H1 (cell line): Measurements from ENCODE around the gene SORBS1. TPM values are rescaled to one million over a fixed set of nuclear protein-coding genes. Genes with fewer than 3 reads are reported as not detected.

ENCODE experiments used
- CTCF ChIA-PET: fragments of 300-600 bp; sonication (Branson Sonifier 250); formaldehyde crosslinking; loops from one replicate; lab custom pipeline; 2021; ENCODE audit not compliant: partially characterized antibody; lab: Charles Lee
- POLR2A ChIA-PET: fragments of 300-600 bp; sonication (Branson Sonifier 250); formaldehyde crosslinking; loops from one replicate; lab custom pipeline; 2021; ENCODE audit warnings: inconsistent platforms; ENCODE audit not compliant: partially characterized antibody; lab: Charles Lee
- DNase-seq, 2 experiments: peaks; one replicate each; pipeline versions ENCODE4 v3.0.0 to v3.0.0-alpha.2; 2010 to 2022; ENCODE audit warnings: low spot score in 2 of 2, low read depth in 1 of 2, mixed read lengths in 1 of 2
- FAIRE-seq: peaks from 2 replicates; lab custom pipeline; 2011; peaks lifted over from hg19 to GRCh38; lab: Jason Lieb, UNC
- H2AFZ ChIP-seq: 2 replicates; pipeline ENCODE4 v1.8.1; 2012; ENCODE audit warnings: low read length, inconsistent platforms
- H2AK5ac ChIP-seq: 2 replicates; pipeline ENCODE4 v1.6.1; 2013; ENCODE audit warnings: low read depth, low read length
- H2BK120ac ChIP-seq: replicated peaks from 2 replicates; pipeline ENCODE3; 2013; ENCODE audit warnings: low read depth, low read length, inconsistent platforms
- H2BK12ac ChIP-seq: 2 replicates; pipeline ENCODE4 v1.6.1; 2013; ENCODE audit warnings: low read depth, low read length
- H2BK15ac ChIP-seq: 2 replicates; pipeline ENCODE4 v1.6.1; 2013; ENCODE audit warnings: low read length
- H2BK20ac ChIP-seq: 2 replicates; pipeline ENCODE4 v1.6.1; 2013; ENCODE audit warnings: low read length
- H2BK5ac ChIP-seq: 2 replicates; pipeline ENCODE4 v1.6.1; 2013; ENCODE audit warnings: low read depth, low read length
- H3K14ac ChIP-seq: 2 replicates; pipeline ENCODE4 v1.6.1; 2013; ENCODE audit warnings: inconsistent platforms; ENCODE audit not compliant: insufficient read length
- H3K18ac ChIP-seq: 2 replicates; pipeline ENCODE4 v1.6.1; 2013; ENCODE audit warnings: low read length; ENCODE audit errors: extremely low read depth
- H3K23ac ChIP-seq: 2 replicates; pipeline ENCODE4 v1.6.1; 2013; ENCODE audit warnings: inconsistent platforms; ENCODE audit not compliant: insufficient read length
- H3K23me2 ChIP-seq: 2 replicates; pipeline ENCODE4 v1.6.1; 2013; ENCODE audit warnings: low read depth, low read length
- H3K27ac ChIP-seq: 2 replicates; pipeline ENCODE4 v1.6.1; 2011; ENCODE audit warnings: low read depth, low read length, inconsistent platforms
- H3K27me3 ChIP-seq, 4 experiments: replicated peaks in 1 of 4; 1 replicate in 1 of 4; 2 replicates in 3 of 4; pipeline versions ENCODE4 v1.6.1 to v1.8.1; 2011 to 2013; ENCODE audit warnings: low read length in 3 of 4, mild to moderate bottlenecking in 3 of 4, inconsistent platforms in 2 of 4, mixed read lengths in 2 of 4, moderate library complexity in 1 of 4; ENCODE audit not compliant: control insufficient read depth in 3 of 4, insufficient read depth in 3 of 4; ENCODE audit errors: extremely low read depth in 1 of 4
- H3K36me3 ChIP-seq, 4 experiments: 2 replicates each; pipeline versions ENCODE4 v1.6.1 to v1.8.1; 2011 to 2013; ENCODE audit warnings: mild to moderate bottlenecking in 4 of 4, low read length in 3 of 4, moderate library complexity in 2 of 4, control low read depth in 1 of 4, inconsistent platforms in 1 of 4; ENCODE audit not compliant: insufficient read depth in 4 of 4, control insufficient read depth in 2 of 4
- H3K4ac ChIP-seq: replicated peaks from 2 replicates; pipeline ENCODE3; 2013; ENCODE audit warnings: low read length, low read depth, mixed read lengths, inconsistent platforms; ENCODE audit not compliant: insufficient read length
- H3K4me1 ChIP-seq, 4 experiments: replicated peaks in 1 of 4; 1 replicate in 1 of 4; 2 replicates in 3 of 4; pipeline versions ENCODE4 v1.6.1 to v1.8.1; 2011 to 2013; ENCODE audit warnings: low read length in 3 of 4, inconsistent platforms in 2 of 4, mixed read lengths in 1 of 4; ENCODE audit not compliant: insufficient read depth in 4 of 4, control insufficient read depth in 3 of 4
- H3K4me2 ChIP-seq, 2 experiments: 2 replicates each; pipeline versions ENCODE4 v1.6.1 to v1.8.1; 2011 to 2013; ENCODE audit warnings: low read depth in 2 of 2, low read length in 2 of 2, control low read depth in 1 of 2, inconsistent platforms in 1 of 2, mild to moderate bottlenecking in 1 of 2; ENCODE audit not compliant: insufficient read depth in 1 of 2
- H3K4me3 ChIP-seq, 4 experiments: fragments of 200-600, 300-600 bp in 1 of 4; sonication (generic), shearing (Covaris generic), sonication (Bioruptor Twin) in 1 of 4; 2 replicates each; pipeline versions ENCODE4 v1.5.1 to v1.8.1; 2011 to 2016; ENCODE audit warnings: low read length in 4 of 4, low read depth in 3 of 4, control low read depth in 2 of 4, inconsistent platforms in 2 of 4, mild to moderate bottlenecking in 2 of 4, mixed read lengths in 1 of 4, moderate library complexity in 1 of 4; ENCODE audit not compliant: insufficient read depth in 2 of 4; ENCODE audit errors: extremely low read depth in 1 of 4
- H3K56ac ChIP-seq: replicated peaks from 2 replicates; pipeline ENCODE3; 2013; ENCODE audit warnings: low read depth, mild to moderate bottlenecking, mixed read lengths, low read length, inconsistent platforms; ENCODE audit not compliant: insufficient read length
- H3K79me1 ChIP-seq: 2 replicates; pipeline ENCODE4 v1.6.1; 2013; ENCODE audit warnings: low read depth, low read length, control low read depth
- H3K79me2 ChIP-seq, 2 experiments: 2 replicates each; pipeline versions ENCODE4 v1.6.1 to v1.8.1; 2012 to 2013; ENCODE audit warnings: low read length in 2 of 2, mild to moderate bottlenecking in 2 of 2, inconsistent platforms in 1 of 2; ENCODE audit not compliant: insufficient read depth in 2 of 2, control insufficient read depth in 1 of 2
- H3K9ac ChIP-seq, 4 experiments: replicated peaks in 1 of 4; 1 replicate in 1 of 4; 2 replicates in 3 of 4; pipeline versions ENCODE4 v1.6.1 to v1.8.1; 2011 to 2013; ENCODE audit warnings: low read depth in 3 of 4, low read length in 3 of 4, control low read depth in 2 of 4, mild to moderate bottlenecking in 2 of 4, moderate library complexity in 2 of 4, inconsistent platforms in 1 of 4; ENCODE audit errors: extremely low read depth in 1 of 4
- H3K9me3 ChIP-seq, 2 experiments: 2 replicates each; pipeline versions ENCODE4 v1.6.1 to v1.8.1; 2012 to 2013; ENCODE audit warnings: mild to moderate bottlenecking in 2 of 2, moderate library complexity in 2 of 2, control low read depth in 1 of 2, inconsistent platforms in 1 of 2, low read depth in 1 of 2, low read length in 1 of 2, mixed read lengths in 1 of 2; ENCODE audit not compliant: insufficient read depth in 2 of 2
- H4K20me1 ChIP-seq, 2 experiments: replicated peaks in 1 of 2; 2 replicates each; pipeline versions ENCODE3 to v1.8.1; 2011 to 2013; ENCODE audit warnings: inconsistent platforms in 2 of 2, low read length in 2 of 2, mild to moderate bottlenecking in 1 of 2; ENCODE audit not compliant: insufficient read depth in 2 of 2, control insufficient read depth in 1 of 2
- H4K5ac ChIP-seq: 2 replicates; pipeline ENCODE4 v1.6.1; 2013; ENCODE audit warnings: low read length, low read depth, mixed read lengths, inconsistent platforms; ENCODE audit not compliant: insufficient read length
- H4K8ac ChIP-seq: 2 replicates; pipeline ENCODE4 v1.8.0; 2013; ENCODE audit warnings: mild to moderate bottlenecking, moderate library complexity, low read length, inconsistent platforms; ENCODE audit not compliant: insufficient read depth; ENCODE audit errors: extremely low read depth
- H4K91ac ChIP-seq: replicated peaks from 2 replicates; pipeline ENCODE3; 2013; ENCODE audit warnings: low read length, mixed read lengths, inconsistent platforms; ENCODE audit not compliant: insufficient read length
- E2F6 ChIP-seq: IDR thresholded peaks from 2 replicates; pipeline ENCODE4 v1.6.1; 2012; ENCODE audit warnings: inconsistent platforms
- SUZ12 ChIP-seq: fragments of 200-600 bp; sonication (generic); IDR thresholded peaks from 2 replicates; pipeline ENCODE4 v1.6.1; 2012; ENCODE audit warnings: mild to moderate bottlenecking, inconsistent platforms, low read length, moderate library complexity, mixed read lengths
- TAF1 ChIP-seq: IDR thresholded peaks from 2 replicates; pipeline ENCODE4 v1.6.1; 2011; ENCODE audit warnings: mild to moderate bottlenecking, low read depth, low read length
- WGBS, 2 experiments: shearing (Covaris generic) in 1 of 2; methylation state at CpG; one replicate each; pipeline versions ENCODE4 v1.1.6 to v1.1.7; 2013 to 2015; ENCODE audit warnings: low lambda C conversion rate in 2 of 2, mixed read lengths in 2 of 2, inconsistent platforms in 1 of 2, low coverage in 1 of 2, missing lambda C conversion rate in 1 of 2; ENCODE audit not compliant: insufficient replicate concordance in 2 of 2, insufficient coverage in 1 of 2, insufficient read length in 1 of 2; ENCODE audit errors: extremely low coverage in 1 of 2, missing lambda C conversion rate in 1 of 2; 5-methylcytosine and 5-hydroxymethylcytosine counted together
- polyA plus RNA-seq, 7 experiments: library from polyadenylated mRNA; depleted of rRNA in 3 of 7; stranded (reverse) in 5 of 7; unstranded in 2 of 7; fragments of >200 nt in 5 of 7; fragments of 200-250 nt in 2 of 7; gene quantifications; 1 replicate in 5 of 7; 2 replicates in 1 of 7; 4 replicates in 1 of 7; pipeline versions ENCODE4 v1.2.1 to v1.2.3, GENCODE V29; 2011 to 2013; ENCODE audit warnings: missing spikeins in 2 of 7, mixed read lengths in 2 of 7
- total RNA-seq: library from RNA; stranded (reverse); fragmentation: NEBNext Ultra II Directional; extraction: Animal tissue kit (Norgen Biotek cat#: 25700); gene quantifications from 2 replicates; pipeline ENCODE4 v1.2.1, GENCODE V29; 2021

The SORBS1 gene
- total and polyA plus RNA-seq, 2 of the 8 experiments (the other 6 are each of a cell fraction or from before 2014, with no cell fraction given), result 16.0 to 35.0 TPM

GRCh38 chr10:95579835-95580535 lies 18.8 kb upstream of the SORBS1 start:
- Histone ChIP-seq H3K56ac (no peak overlapping the region), H3K27ac (no peak overlapping the region), H3K4ac (no peak overlapping the region), H4K91ac (no peak overlapping the region), H2AK5ac (no peak overlapping the region), H3K4me3 (no peak overlapping the region), H2BK120ac (no peak overlapping the region), H2AFZ (no peak overlapping the region), H4K20me1 (no peaks in the 10 kb centered on the region), H3K23ac (no peak overlapping the region), H3K79me1 (no peaks in the 10 kb centered on the region), H2BK5ac (no peak overlapping the region), H3K9me3 (no peaks in the 10 kb centered on the region), H3K9ac (no peak overlapping the region), H4K8ac (no peak overlapping the region)
- CTCF ChIA-PET, result interaction anchor here (1.0 to 2.5 kb wide), 10 partner anchors 9 to 205 kb away, joined by 3 to 11 read pairs (median 4); no protein-coding TSS in a partner anchor
- DNase-seq (no peak), FAIRE-seq (no peak)
- 91% methylated on average over 2 of the region's 2 CpGs; no CpG with 5 or more reads in 1 of the 2 experiments for WGBS, 2 experiments
- TF ChIP-seq SUZ12, result no peak
- TF ChIP-seq E2F6, result no peak
- no peak for TF ChIP-seq TAF1
- TF ChIP-seq, all 59 proteins: peak for 0
- H2BK20ac ChIP-seq, result no peak overlapping the region
- no peaks in the 10 kb centered on the region for H3K36me3 ChIP-seq
- no peak overlapping the region for H4K5ac ChIP-seq
- no peaks in the 10 kb centered on the region for H3K27me3 ChIP-seq
- H2BK12ac ChIP-seq, result no peak overlapping the region
- H3K79me2 ChIP-seq, result no peaks in the 10 kb centered on the region
- H2BK15ac ChIP-seq, result no peak overlapping the region
- no peak overlapping the region for H3K18ac ChIP-seq
- H3K23me2 ChIP-seq, result no peaks in the 10 kb centered on the region
- no peak overlapping the region for H3K14ac ChIP-seq
- H3K4me1 ChIP-seq, result no peaks in the 10 kb centered on the region
- POLR2A ChIA-PET, result no interaction called here
- H3K4me2 ChIP-seq, result no peak overlapping the region
